Measurements from ENCODE around the gene PCDHA13.

The PCDHA13 gene

DNA sequence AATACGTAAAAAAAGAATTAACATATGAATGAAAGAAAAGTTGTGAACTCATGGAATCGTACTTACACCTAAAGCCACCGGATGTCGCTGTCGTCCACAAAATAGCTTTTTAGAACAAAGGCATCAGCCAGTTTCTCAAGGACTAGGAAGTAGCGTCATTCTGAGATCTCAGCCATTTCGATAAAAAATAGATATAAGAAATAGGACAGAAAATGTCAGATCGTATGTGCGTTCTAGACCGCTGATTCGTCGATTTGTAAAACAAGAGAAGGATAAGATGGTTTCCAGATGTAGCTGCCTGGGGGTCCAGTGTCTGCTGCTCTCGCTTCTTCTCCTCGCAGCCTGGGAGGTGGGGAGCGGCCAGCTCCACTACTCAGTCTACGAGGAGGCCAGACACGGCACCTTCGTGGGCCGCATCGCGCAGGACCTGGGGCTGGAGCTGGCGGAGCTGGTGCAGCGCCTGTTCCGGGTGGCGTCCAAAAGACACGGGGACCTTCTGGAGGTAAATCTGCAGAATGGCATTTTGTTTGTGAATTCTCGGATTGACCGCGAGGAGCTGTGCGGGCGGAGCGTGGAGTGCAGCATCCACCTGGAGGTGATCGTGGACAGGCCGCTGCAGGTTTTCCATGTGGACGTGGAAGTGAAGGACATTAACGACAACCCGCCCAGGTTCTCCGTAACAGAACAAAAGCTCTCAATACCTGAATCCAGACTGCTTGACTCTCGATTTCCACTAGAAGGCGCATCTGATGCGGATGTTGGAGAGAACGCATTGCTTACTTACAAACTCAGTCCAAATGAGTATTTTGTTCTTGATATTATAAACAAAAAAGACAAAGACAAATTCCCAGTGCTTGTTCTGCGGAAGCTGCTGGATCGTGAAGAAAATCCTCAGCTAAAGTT, 25.9 kb upstream of the PCDHA13 start, which contains the start of gene PCDHA10:
Gene PCDHA10, plus strand, starts transcription at position 126 of the 903 bp plus-strand sequence. Its CDS starts 152 bp downstream, at position 278.
- H3K4me3 ChIP-seq (ENCODE audit: low read depth, low read length) = peak within 1 kb of the TSS; percentile 73
- no peaks in the 10 kb centered on the region for H3K4me1 ChIP-seq (ENCODE audit: control insufficient read depth, insufficient read depth, low read length)
- no peak within 1 kb of the TSS for H3K27ac ChIP-seq (ENCODE audit: low read depth, low read length)
- no peaks in the 10 kb centered on the region for H3K27me3 ChIP-seq (ENCODE audit: control insufficient read depth, insufficient read depth, low read length)
- H3K9me3 ChIP-seq (ENCODE audit: control insufficient read depth, insufficient read depth, low read length) = peaks cover 6% of the 10 kb centered on the region
- no peaks in the 10 kb centered on the region for H3K36me3 ChIP-seq (ENCODE audit: control insufficient read depth, insufficient read depth, low read length)
- peak within 1 kb of the TSS; percentile 72 for H3K9ac ChIP-seq (ENCODE audit: low read depth, low read length)

DNA sequence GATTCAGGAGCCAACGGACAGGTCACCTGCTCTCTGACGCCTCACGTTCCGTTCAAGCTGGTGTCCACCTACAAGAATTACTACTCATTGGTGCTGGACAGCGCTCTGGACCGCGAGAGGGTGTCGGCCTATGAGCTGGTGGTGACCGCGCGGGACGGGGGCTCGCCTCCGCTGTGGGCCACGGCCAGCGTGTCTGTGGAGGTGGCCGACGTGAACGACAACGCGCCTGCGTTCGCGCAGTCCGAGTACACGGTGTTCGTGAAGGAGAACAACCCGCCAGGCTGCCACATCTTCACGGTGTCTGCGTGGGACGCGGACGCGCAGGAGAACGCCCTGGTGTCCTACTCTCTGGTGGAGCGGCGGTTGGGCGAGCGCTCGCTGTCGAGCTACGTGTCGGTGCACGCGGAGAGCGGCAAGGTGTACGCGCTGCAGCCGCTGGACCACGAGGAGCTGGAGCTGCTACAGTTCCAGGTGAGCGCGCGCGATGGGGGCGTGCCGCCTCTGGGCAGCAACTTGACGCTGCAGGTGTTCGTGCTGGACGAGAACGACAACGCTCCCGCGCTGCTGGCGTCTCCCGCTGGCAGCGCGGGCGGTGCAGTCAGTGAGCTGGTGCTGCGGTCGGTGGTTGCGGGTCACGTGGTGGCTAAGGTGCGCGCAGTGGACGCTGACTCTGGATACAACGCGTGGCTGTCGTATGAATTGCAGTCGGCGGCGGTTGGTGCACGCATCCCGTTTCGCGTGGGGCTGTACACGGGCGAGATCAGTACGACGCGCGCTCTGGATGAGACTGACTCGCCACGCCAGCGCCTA, 24.5 kb upstream of the PCDHA13 start:
- Histone ChIP-seq H3K27me3 (ENCODE audit: control insufficient read depth, insufficient read depth, low read length) (no peaks in the 10 kb centered on the region), H3K9ac (ENCODE audit: low read depth, low read length) (no peak overlapping the region), H3K9me3 (ENCODE audit: control insufficient read depth, insufficient read depth, low read length) (peaks cover 12% of the 10 kb centered on the region), H3K36me3 (ENCODE audit: control insufficient read depth, insufficient read depth, low read length) (no peaks in the 10 kb centered on the region; the same call in 1 of the 2 replicates), H3K4me3 (ENCODE audit: low read depth, low read length) (no peak overlapping the region), H3K4me1 (ENCODE audit: control insufficient read depth, insufficient read depth, low read length) (no peaks in the 10 kb centered on the region), H3K27ac (ENCODE audit: low read depth, low read length) (no peak overlapping the region)

DNA sequence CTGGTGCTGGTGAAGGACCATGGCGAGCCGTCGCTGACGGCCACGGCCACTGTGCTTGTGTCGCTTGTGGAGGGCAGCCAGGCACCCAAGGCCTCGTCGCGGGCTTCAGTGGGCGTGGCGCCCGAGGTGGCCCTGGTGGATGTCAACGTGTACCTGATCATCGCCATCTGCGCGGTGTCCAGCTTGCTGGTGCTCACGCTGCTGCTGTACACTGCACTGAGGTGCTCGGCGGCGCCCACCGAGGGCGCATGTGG, 24.0 kb upstream of the PCDHA13 start:
- no peaks in the 10 kb centered on the region for H3K27me3 ChIP-seq (ENCODE audit: control insufficient read depth, insufficient read depth, low read length)
- H3K27ac ChIP-seq (ENCODE audit: low read depth, low read length) = no peak overlapping the region
- no peaks in the 10 kb centered on the region for H3K4me1 ChIP-seq (ENCODE audit: control insufficient read depth, insufficient read depth, low read length)
- H3K36me3 ChIP-seq (ENCODE audit: control insufficient read depth, insufficient read depth, low read length) = peaks cover 4% of the 10 kb centered on the region; the same call in 1 of the 2 replicates
- H3K9ac ChIP-seq (ENCODE audit: low read depth, low read length) = no peak overlapping the region
- no peak overlapping the region for H3K4me3 ChIP-seq (ENCODE audit: low read depth, low read length)
- H3K9me3 ChIP-seq (ENCODE audit: control insufficient read depth, insufficient read depth, low read length) = peaks cover 12% of the 10 kb centered on the region

DNA sequence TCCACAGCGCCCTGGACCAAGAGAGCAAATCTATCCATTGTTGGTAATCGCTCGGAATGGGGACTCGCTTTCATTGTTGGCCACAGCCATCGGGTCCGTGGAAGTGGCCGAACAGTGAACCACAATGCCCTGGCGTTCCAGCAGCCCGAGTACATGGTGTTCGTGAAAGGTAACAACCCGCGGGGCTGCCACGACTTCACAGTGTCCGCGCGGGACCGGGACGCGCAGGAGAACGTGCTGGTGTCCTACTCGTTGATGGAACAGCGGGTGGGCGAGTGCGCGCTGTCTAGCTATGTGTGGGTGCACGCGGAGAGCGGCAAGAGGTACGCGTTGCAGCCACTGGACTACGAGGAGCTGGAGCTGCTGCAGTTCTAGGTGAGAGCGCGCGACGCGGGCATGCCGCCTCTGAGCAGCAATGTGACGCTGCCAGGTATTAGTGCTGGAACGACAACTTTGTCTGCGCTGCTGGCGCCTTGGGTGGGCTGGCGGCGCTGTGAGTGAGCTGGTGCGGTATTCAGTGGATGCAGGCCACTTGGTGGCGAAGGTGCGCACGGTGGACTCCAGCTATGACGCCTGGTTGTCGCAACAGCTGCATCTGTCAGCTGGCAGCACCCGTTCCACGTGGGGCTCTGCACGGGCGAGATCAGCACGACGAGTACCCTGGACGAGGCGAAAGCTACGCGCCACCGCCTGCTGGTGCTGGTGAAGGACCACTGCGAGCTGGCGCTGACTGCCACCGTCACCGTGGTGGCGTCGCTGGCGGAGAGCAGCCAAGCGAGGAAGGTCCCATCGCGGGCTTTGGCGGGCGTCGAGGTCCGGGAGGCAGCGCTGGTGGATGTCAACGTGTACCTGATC, 19.3 kb upstream of the PCDHA13 start:
- Histone ChIP-seq H3K27me3 (ENCODE audit: control insufficient read depth, insufficient read depth, low read length) (no peaks in the 10 kb centered on the region), H3K9me3 (ENCODE audit: control insufficient read depth, insufficient read depth, low read length) (peaks cover 8% of the 10 kb centered on the region; the same call in 1 of the 2 replicates), H3K4me1 (ENCODE audit: control insufficient read depth, insufficient read depth, low read length) (no peaks in the 10 kb centered on the region), H3K9ac (ENCODE audit: low read depth, low read length) (no peak overlapping the region), H3K4me3 (ENCODE audit: low read depth, low read length) (no peak overlapping the region), H3K36me3 (ENCODE audit: control insufficient read depth, insufficient read depth, low read length) (peaks cover 6% of the 10 kb centered on the region), H3K27ac (ENCODE audit: low read depth, low read length) (no peak overlapping the region)

DNA sequence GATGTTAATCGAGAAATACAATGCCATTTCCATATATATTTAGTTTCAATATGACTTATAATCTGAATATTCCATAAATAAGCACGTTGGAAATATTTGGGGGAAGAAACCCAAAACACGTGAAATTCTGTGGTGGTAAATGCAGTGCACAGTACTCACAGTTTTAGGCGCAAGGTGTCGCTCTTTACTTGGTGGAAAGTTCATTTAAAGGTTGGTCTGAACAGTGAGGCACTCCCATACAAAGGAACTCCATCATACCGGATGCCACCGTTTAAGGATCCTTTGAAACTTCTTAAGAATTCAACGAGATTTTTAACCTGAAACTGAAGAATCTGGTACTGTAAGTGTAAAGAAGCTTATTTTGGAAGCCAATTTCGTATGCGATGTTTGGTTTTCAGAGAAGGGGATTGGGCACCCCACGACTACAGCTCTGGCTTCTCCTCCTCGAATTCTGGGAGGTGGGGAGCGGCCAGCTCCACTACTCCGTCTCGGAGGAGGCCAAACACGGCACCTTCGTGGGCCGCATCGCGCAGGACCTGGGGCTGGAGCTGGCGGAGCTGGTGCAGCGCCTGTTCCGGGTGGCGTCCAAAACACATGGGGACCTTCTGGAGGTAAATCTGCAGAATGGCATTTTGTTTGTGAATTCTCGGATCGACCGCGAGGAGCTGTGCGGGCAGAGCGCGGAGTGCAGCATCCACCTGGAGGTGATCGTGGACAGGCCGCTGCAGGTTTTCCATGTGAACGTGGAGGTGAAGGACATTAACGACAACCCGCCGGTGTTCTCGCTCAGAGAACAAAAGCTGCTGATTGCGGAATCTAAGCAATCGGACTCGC, 13.0 kb upstream of the PCDHA13 start, which contains the start of gene PCDHA11:
Gene PCDHA11, plus strand, starts transcription at position 237 of the 834 bp plus-strand sequence. Its CDS starts 147 bp downstream, at position 384.
- Histone ChIP-seq H3K9me3 (ENCODE audit: control insufficient read depth, insufficient read depth, low read length) (no peaks in the 10 kb centered on the region), H3K27me3 (ENCODE audit: control insufficient read depth, insufficient read depth, low read length) (no peaks in the 10 kb centered on the region), H3K27ac (ENCODE audit: low read depth, low read length) (no peak within 1 kb of the TSS), H3K4me3 (ENCODE audit: low read depth, low read length) (no peak within 1 kb of the TSS), H3K36me3 (ENCODE audit: control insufficient read depth, insufficient read depth, low read length) (peaks cover 9% of the 10 kb centered on the region), H3K9ac (ENCODE audit: low read depth, low read length) (no peak within 1 kb of the TSS), H3K4me1 (ENCODE audit: control insufficient read depth, insufficient read depth, low read length) (0 out of 2 replicates have a peak, but pooled peaks cover under 1% of the 10 kb centered on the region)

DNA sequence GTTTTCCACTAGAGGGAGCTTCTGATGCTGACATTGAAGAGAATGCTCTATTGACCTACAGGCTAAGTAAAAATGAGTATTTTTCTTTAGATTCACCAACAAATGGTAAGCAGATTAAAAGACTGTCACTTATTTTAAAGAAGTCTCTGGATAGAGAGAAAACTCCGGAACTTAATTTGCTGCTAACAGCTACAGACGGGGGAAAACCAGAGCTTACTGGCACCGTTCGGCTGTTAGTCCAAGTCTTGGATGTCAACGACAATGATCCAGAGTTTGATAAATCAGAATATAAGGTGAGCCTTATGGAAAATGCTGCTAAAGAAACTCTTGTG, 12.4 kb upstream of the PCDHA13 start:
- no peak overlapping the region for H3K4me3 ChIP-seq (ENCODE audit: low read depth, low read length)
- H3K9ac ChIP-seq (ENCODE audit: low read depth, low read length) = no peak overlapping the region
- peaks cover 9% of the 10 kb centered on the region for H3K36me3 ChIP-seq (ENCODE audit: control insufficient read depth, insufficient read depth, low read length)
- no peaks in the 10 kb centered on the region for H3K9me3 ChIP-seq (ENCODE audit: control insufficient read depth, insufficient read depth, low read length)
- H3K4me1 ChIP-seq (ENCODE audit: control insufficient read depth, insufficient read depth, low read length) = peaks cover 6% of the 10 kb centered on the region; the same call in 1 of the 2 replicates
- no peaks in the 10 kb centered on the region for H3K27me3 ChIP-seq (ENCODE audit: control insufficient read depth, insufficient read depth, low read length)
- H3K27ac ChIP-seq (ENCODE audit: low read depth, low read length) = no peak overlapping the region

DNA sequence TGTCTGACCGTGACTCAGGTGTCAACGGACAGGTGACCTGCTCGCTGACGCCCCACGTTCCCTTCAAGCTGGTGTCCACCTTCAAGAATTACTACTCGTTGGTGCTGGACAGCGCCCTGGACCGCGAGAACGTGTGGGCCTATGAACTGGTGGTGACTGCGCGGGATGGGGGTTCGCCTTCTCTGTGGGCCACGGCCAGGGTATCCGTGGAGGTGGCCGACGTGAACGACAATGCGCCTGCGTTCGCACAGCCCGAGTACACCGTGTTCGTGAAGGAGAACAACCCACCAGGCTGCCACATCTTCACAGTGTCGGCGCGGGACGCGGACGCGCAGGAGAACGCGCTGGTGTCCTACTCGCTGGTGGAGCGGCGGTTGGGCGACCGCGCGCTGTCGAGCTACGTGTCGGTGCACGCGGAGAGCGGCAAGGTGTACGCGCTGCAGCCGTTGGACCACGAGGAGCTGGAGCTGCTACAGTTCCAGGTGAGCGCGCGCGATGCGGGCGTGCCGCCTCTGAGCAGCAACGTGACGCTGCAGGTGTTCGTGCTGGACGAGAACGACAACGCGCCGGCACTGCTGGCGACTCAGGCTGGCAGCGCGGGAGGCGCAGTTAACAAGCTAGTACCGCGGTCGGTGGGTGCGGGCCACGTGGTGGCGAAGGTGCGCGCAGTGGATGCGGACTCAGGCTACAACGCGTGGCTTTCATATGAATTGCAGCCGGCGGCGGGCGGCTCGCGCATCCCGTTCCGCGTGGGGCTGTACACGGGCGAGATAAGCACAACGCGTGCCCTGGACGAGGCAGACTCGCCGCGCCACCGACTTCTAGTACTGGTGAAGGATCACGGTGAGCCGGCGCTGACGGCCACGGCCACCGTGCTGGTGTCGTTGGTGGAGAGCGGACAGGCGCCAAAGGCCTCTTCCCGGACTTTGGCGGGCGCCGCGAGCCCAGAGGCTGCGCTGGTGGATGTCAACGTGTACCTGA, 11.4 kb upstream of the PCDHA13 start:
- Histone ChIP-seq H3K27ac (ENCODE audit: low read depth, low read length) (no peak overlapping the region), H3K36me3 (ENCODE audit: control insufficient read depth, insufficient read depth, low read length) (peaks cover 9% of the 10 kb centered on the region), H3K4me1 (ENCODE audit: control insufficient read depth, insufficient read depth, low read length) (peaks cover 7% of the 10 kb centered on the region; the same call in 1 of the 2 replicates), H3K9me3 (ENCODE audit: control insufficient read depth, insufficient read depth, low read length) (no peaks in the 10 kb centered on the region), H3K9ac (ENCODE audit: low read depth, low read length) (no peak overlapping the region), H3K27me3 (ENCODE audit: control insufficient read depth, insufficient read depth, low read length) (no peaks in the 10 kb centered on the region), H3K4me3 (ENCODE audit: low read depth, low read length) (no peak overlapping the region)

DNA sequence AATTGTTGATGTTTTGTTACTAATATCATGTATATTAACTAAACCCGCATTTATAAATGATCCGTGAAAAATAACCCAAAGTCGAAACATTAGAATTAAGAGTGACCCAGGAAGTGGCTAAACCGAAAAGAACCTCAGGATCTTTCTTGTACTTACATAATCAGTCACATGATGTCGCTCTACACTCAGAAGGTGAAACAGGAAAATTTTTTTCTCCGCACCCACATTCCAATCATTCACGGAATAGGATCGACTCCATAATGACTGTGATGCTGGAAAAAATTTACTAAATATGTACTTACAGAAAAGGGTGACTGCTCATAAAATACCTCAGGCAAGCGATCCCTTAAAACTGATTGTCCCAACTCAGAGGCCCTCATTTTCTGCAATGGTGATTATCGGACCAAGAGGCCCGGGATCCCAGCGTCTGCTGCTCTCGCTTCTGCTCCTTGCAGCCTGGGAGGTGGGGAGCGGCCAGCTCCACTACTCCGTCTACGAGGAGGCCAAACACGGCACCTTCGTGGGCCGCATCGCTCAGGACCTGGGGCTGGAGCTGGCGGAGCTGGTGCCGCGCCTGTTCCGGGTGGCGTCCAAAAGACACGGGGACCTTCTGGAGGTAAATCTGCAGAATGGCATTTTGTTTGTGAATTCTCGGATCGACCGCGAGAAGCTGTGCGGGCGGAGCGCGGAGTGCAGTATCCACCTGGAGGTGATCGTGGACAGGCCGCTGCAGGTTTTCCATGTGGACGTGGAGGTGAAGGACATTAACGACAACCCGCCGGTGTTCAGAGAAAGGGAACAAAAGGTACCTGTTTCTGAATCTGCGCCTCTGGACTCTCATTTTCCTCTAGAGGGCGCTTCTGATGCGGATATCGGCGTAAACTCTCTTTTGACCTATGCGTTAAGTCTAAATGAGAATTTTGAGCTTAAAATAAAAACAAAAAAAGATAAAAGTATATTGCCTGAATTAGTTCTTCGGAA, 6.5 kb upstream of the PCDHA13 start, which contains the start of gene PCDHA12:
Gene PCDHA12, plus strand, starts transcription at position 224 of the 981 bp plus-strand sequence. Its CDS starts 165 bp downstream, at position 389.
- Histone ChIP-seq H3K27me3 (ENCODE audit: control insufficient read depth, insufficient read depth, low read length) (no peaks in the 10 kb centered on the region), H3K36me3 (ENCODE audit: control insufficient read depth, insufficient read depth, low read length) (0 out of 2 replicates have a peak, but pooled peaks cover under 1% of the 10 kb centered on the region), H3K4me3 (ENCODE audit: low read depth, low read length) (peak within 1 kb of the TSS; percentile 91), H3K27ac (ENCODE audit: low read depth, low read length) (peak within 1 kb of the TSS; percentile 73), H3K4me1 (ENCODE audit: control insufficient read depth, insufficient read depth, low read length) (peaks cover 7% of the 10 kb centered on the region; the same call in 1 of the 2 replicates), H3K9me3 (ENCODE audit: control insufficient read depth, insufficient read depth, low read length) (no peaks in the 10 kb centered on the region), H3K9ac (ENCODE audit: low read depth, low read length) (peak within 1 kb of the TSS; percentile 85)
